ENCODE results near the gene GOLGA6L6. TPM values are rescaled to one million over a fixed set of nuclear protein-coding genes. Genes with fewer than 3 reads are reported as not detected.
"Not testable (repeated sequence)": the region's sequence is repeated elsewhere in the genome, so short reads cannot be mapped to it uniquely, and the experiment has no call there.

GOLGA6L6 gene
- not detected for total RNA-seq

GRCh38 chr15:20541700-20542099 is at the start of gene GOLGA6L6:
Gene GOLGA6L6 (minus strand): TSS chr15:20541800. CDS start chr15:20541709, 91 bp downstream.
- DNase-seq; H3K4me1 ChIP-seq; H3K4me3 ChIP-seq; H3K27ac ChIP-seq; intact Hi-C loops (cut with DNase I); H3K9ac ChIP-seq (ENCODE audit: low read depth in 2 of 2, low read length in 2 of 2); H3K36me3 ChIP-seq; H3K9me3 ChIP-seq; H3K27me3 ChIP-seq: not testable (repeated sequence)

- H3K9me3 ChIP-seq; H3K4me1 ChIP-seq; H3K9ac ChIP-seq (ENCODE audit: low read depth in 2 of 2, low read length in 2 of 2); intact Hi-C loops (cut with DNase I); H3K4me3 ChIP-seq; H3K27me3 ChIP-seq; H3K36me3 ChIP-seq; H3K27ac ChIP-seq; DNase-seq: not testable (repeated sequence)
Measured at GRCh38 chr15:20590069-20590468, 48.5 kb upstream of the GOLGA6L6 start.

GRCh38 chr15:20586821-20587220 is 45.2 kb upstream of the GOLGA6L6 start:
- H3K4me3 ChIP-seq; H3K9ac ChIP-seq (ENCODE audit: low read depth in 2 of 2, low read length in 2 of 2); H3K4me1 ChIP-seq; H3K27me3 ChIP-seq; H3K36me3 ChIP-seq; H3K9me3 ChIP-seq; H3K27ac ChIP-seq; DNase-seq; intact Hi-C loops (cut with DNase I): not testable (repeated sequence)

DNA sequence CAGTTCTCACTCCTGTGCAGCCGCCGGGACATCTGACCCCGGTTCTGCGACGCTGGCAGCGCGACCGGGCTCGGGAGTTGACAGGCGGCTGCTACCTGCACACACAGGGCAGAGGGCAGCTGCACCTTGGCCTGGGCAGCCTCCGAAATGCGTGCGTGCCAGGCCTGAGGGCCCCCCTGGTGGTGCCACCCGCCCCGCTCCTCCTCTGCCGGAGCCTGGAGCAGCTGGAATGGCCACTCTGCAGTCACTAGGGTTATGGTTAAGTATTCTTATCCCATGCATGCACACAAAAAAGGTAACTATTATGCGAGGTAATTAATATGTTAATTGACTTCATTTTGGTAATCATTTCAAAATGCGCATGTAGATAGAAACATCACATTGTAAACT is 41.1 kb upstream of the GOLGA6L6 start:
- H3K9me3 ChIP-seq; H3K27me3 ChIP-seq; DNase-seq; H3K9ac ChIP-seq (ENCODE audit: low read depth in 2 of 2, low read length in 2 of 2); H3K27ac ChIP-seq; intact Hi-C loops (cut with DNase I); H3K4me1 ChIP-seq; H3K36me3 ChIP-seq; H3K4me3 ChIP-seq: not testable (repeated sequence)

- H3K36me3 ChIP-seq; H3K27me3 ChIP-seq; DNase-seq; H3K27ac ChIP-seq; H3K4me1 ChIP-seq; H3K9ac ChIP-seq (ENCODE audit: low read depth in 2 of 2, low read length in 2 of 2); H3K9me3 ChIP-seq; intact Hi-C loops (cut with DNase I); H3K4me3 ChIP-seq: not testable (repeated sequence)
Measured at GRCh38 chr15:20582109-20582725, 40.6 kb upstream of the GOLGA6L6 start.

GRCh38 chr15:20581261-20582108 is 39.9 kb upstream of the GOLGA6L6 start:
- H3K36me3 ChIP-seq; H3K27ac ChIP-seq; H3K27me3 ChIP-seq; H3K9ac ChIP-seq (ENCODE audit: low read depth in 2 of 2, low read length in 2 of 2); H3K4me1 ChIP-seq; H3K4me3 ChIP-seq; intact Hi-C loops (cut with DNase I); H3K9me3 ChIP-seq; DNase-seq: not testable (repeated sequence)

DNA sequence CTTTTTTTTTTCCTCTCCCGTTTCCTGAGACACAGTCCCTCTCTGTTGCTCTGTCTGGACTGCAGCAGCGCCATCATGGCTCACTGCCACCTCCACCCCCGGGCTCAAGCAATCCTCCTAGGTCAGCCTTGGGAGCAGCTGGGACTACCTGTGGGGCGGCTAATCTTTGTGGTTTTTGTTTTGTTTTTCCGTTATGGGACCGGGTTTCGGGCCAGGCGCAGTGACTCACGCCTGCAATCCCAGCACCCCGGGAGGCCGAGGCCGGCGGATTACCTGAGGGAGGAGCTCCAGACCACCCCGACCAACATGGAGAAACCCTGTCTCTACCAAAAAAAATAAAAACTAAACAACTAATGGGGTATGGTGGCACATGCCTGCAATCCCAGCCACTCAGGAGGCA is 38.1 kb upstream of the GOLGA6L6 start:
- intact Hi-C loops (cut with DNase I); H3K36me3 ChIP-seq; H3K27me3 ChIP-seq; H3K27ac ChIP-seq; H3K4me3 ChIP-seq; H3K4me1 ChIP-seq; H3K9me3 ChIP-seq; H3K9ac ChIP-seq (ENCODE audit: low read depth in 2 of 2, low read length in 2 of 2); DNase-seq: not testable (repeated sequence)

- H3K4me1 ChIP-seq; intact Hi-C loops (cut with DNase I); H3K9me3 ChIP-seq; H3K9ac ChIP-seq (ENCODE audit: low read depth in 2 of 2, low read length in 2 of 2); H3K27me3 ChIP-seq; H3K27ac ChIP-seq; H3K4me3 ChIP-seq; H3K36me3 ChIP-seq: not testable (repeated sequence)
- peak; percentile 4 for DNase-seq
Measured at GRCh38 chr15:20551289-20551688, 9.7 kb upstream of the GOLGA6L6 start.

GRCh38 chr15:20505926-20506658 is 35.5 kb downstream of the GOLGA6L6 start:
- H3K27ac ChIP-seq; DNase-seq; H3K9ac ChIP-seq (ENCODE audit: low read depth in 2 of 2, low read length in 2 of 2); H3K27me3 ChIP-seq; H3K4me1 ChIP-seq; intact Hi-C loops (cut with DNase I); H3K9me3 ChIP-seq; H3K36me3 ChIP-seq; H3K4me3 ChIP-seq: not testable (repeated sequence)

DNA sequence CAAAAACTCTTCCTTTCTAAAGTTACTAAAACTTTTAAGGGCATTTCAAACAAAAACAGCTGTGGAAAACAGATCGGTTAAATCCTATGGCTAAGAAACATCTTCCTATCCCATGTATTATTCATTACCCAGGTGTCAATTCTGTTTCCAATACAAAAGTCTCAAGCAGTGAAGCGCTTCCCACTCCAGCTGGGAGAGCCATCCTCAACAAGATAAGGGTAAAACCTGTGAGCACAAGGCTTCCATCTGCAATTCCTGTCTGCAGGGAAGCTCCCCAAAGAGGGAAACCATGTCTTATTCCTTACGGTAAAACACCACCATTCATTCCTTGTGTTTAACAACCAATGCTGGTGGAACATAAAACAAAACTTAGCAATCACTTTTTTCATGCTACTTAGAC is 38.8 kb downstream of the GOLGA6L6 start:
- H3K4me3 ChIP-seq; H3K9ac ChIP-seq (ENCODE audit: low read depth in 2 of 2, low read length in 2 of 2); H3K9me3 ChIP-seq; H3K27ac ChIP-seq; H3K4me1 ChIP-seq; intact Hi-C loops (cut with DNase I); H3K36me3 ChIP-seq; DNase-seq; H3K27me3 ChIP-seq: not testable (repeated sequence)

GRCh38 chr15:20501512-20502222 is 39.9 kb downstream of the GOLGA6L6 start:
- DNase-seq; H3K36me3 ChIP-seq; H3K27ac ChIP-seq; H3K9me3 ChIP-seq; H3K4me1 ChIP-seq; H3K27me3 ChIP-seq; intact Hi-C loops (cut with DNase I); H3K9ac ChIP-seq (ENCODE audit: low read depth in 2 of 2, low read length in 2 of 2); H3K4me3 ChIP-seq: not testable (repeated sequence)

GRCh38 chr15:20497781-20498180 is 43.8 kb downstream of the GOLGA6L6 start:
- H3K9me3 ChIP-seq; H3K27me3 ChIP-seq; DNase-seq; H3K4me3 ChIP-seq; H3K36me3 ChIP-seq; intact Hi-C loops (cut with DNase I); H3K4me1 ChIP-seq; H3K27ac ChIP-seq; H3K9ac ChIP-seq (ENCODE audit: low read depth in 2 of 2, low read length in 2 of 2): not testable (repeated sequence)

GRCh38 chr15:20493035-20493434 is 48.6 kb downstream of the GOLGA6L6 start:
- H3K27ac ChIP-seq; DNase-seq; H3K9ac ChIP-seq (ENCODE audit: low read depth in 2 of 2, low read length in 2 of 2); H3K4me1 ChIP-seq; H3K4me3 ChIP-seq; H3K36me3 ChIP-seq; H3K27me3 ChIP-seq; H3K9me3 ChIP-seq; intact Hi-C loops (cut with DNase I): not testable (repeated sequence)
